HG03558 (cell line): ENCODE results near the gene SLC9A2.

ENCODE experiments used
- ATAC-seq: cut with Tn5 transposase; IDR thresholded peaks from one replicate; pipeline ENCODE4 v1.9.1; 2021; ENCODE audit warnings: moderate number of reproducible peaks; ENCODE audit not compliant: unreplicated experiment; ENCODE audit errors: extremely low read depth

Gene SLC9A2

GRCh38 chr2:102619414-102620319, at the start of gene SLC9A2:
Gene SLC9A2, plus strand, starts transcription at chr2:102619553. Its CDS starts 296 bp downstream, at chr2:102619849.
- no peak for ATAC-seq

- ATAC-seq: no peak
Measured at GRCh38 chr2:102575888-102576287, 43.5 kb upstream of the SLC9A2 start.

GRCh38 chr2:102578376-102578775, 41.0 kb upstream of the SLC9A2 start:
- ATAC-seq: no peak

GRCh38 chr2:102581911-102582310, 37.4 kb upstream of the SLC9A2 start:
- ATAC-seq: no peak

- ATAC-seq: no peak
Measured at GRCh38 chr2:102582845-102583244, 36.5 kb upstream of the SLC9A2 start.

- ATAC-seq: no peak
Measured at GRCh38 chr2:102585847-102586404, 33.4 kb upstream of the SLC9A2 start.

GRCh38 chr2:102588213-102588939, 31.0 kb upstream of the SLC9A2 start:
- no peak for ATAC-seq

GRCh38 chr2:102589444-102589843, 29.9 kb upstream of the SLC9A2 start:
- no peak for ATAC-seq

- ATAC-seq: no peak
Measured at GRCh38 chr2:102591491-102592045, 27.8 kb upstream of the SLC9A2 start.

GRCh38 chr2:102592601-102593000, 26.8 kb upstream of the SLC9A2 start:
- no peak for ATAC-seq

- ATAC-seq: no peak
Measured at GRCh38 chr2:102593516-102593915, 25.8 kb upstream of the SLC9A2 start.

- no peak for ATAC-seq
Measured at GRCh38 chr2:102594445-102595016, 24.8 kb upstream of the SLC9A2 start.

GRCh38 chr2:102597788-102598187, 21.6 kb upstream of the SLC9A2 start:
- ATAC-seq: no peak

- no peak for ATAC-seq
Measured at GRCh38 chr2:102599486-102599885, 19.9 kb upstream of the SLC9A2 start.

GRCh38 chr2:102601730-102602129, 17.6 kb upstream of the SLC9A2 start:
- ATAC-seq: no peak

GRCh38 chr2:102603904-102604303, 15.4 kb upstream of the SLC9A2 start:
- ATAC-seq: no peak

- ATAC-seq: no peak
Measured at GRCh38 chr2:102604769-102605168, 14.6 kb upstream of the SLC9A2 start.

- ATAC-seq: no peak
Measured at GRCh38 chr2:102606353-102606752, 13.0 kb upstream of the SLC9A2 start.

GRCh38 chr2:102615620-102616436, 3.5 kb upstream of the SLC9A2 start:
- ATAC-seq: peak; percentile 88
